HG02973 (cell line): ENCODE measurements around the gene SLAMF6.
A peak's percentile ranks its signal among the peaks of the same experiment; 100 is the strongest.
"Not testable (repeated sequence)": the region's sequence is repeated elsewhere in the genome, so short reads cannot be mapped to it uniquely, and the experiment has no call there.

ENCODE experiments used
- ATAC-seq: cut with Tn5 transposase; IDR thresholded peaks from one replicate; pipeline ENCODE4 v1.9.1; 2021; ENCODE audit warnings: moderate library complexity; ENCODE audit not compliant: unreplicated experiment

SLAMF6 gene

GRCh38 chr1:160542303-160542945 is 19.4 kb upstream of the SLAMF6 start:
- no peak for ATAC-seq

- ATAC-seq: no peak
Observed at GRCh38 chr1:160541622-160542302, 18.7 kb upstream of the SLAMF6 start.

GRCh38 chr1:160540859-160541233 is 17.8 kb upstream of the SLAMF6 start:
- no peak for ATAC-seq

- peak; percentile 93 for ATAC-seq
Observed at GRCh38 chr1:160539990-160540858, 17.2 kb upstream of the SLAMF6 start.

- ATAC-seq: no peak
Observed at GRCh38 chr1:160539684-160539989, 16.6 kb upstream of the SLAMF6 start.

GRCh38 chr1:160538985-160539651 is 16.1 kb upstream of the SLAMF6 start:
- ATAC-seq: no peak

GRCh38 chr1:160537714-160538665 is 14.9 kb upstream of the SLAMF6 start:
- ATAC-seq: no peak

GRCh38 chr1:160534823-160535605 is 12.0 kb upstream of the SLAMF6 start:
- ATAC-seq: no peak

GRCh38 chr1:160532557-160532813 is 9.4 kb upstream of the SLAMF6 start:
- not testable (repeated sequence) for ATAC-seq

- ATAC-seq: not testable (repeated sequence)
Observed at GRCh38 chr1:160531809-160532556, 8.9 kb upstream of the SLAMF6 start.

- ATAC-seq: not testable (repeated sequence)
Observed at GRCh38 chr1:160529401-160529952, 6.4 kb upstream of the SLAMF6 start.

- ATAC-seq: not testable (repeated sequence)
Observed at GRCh38 chr1:160523789-160524188, 734 bp upstream of the SLAMF6 start.

- peak; percentile 15 for ATAC-seq
Observed at GRCh38 chr1:160522136-160522535, 919 bp downstream of the SLAMF6 start.

- no peak for ATAC-seq
Observed at GRCh38 chr1:160521554-160521953, 1.5 kb downstream of the SLAMF6 start.

- ATAC-seq: no peak
Observed at GRCh38 chr1:160520999-160521398, 2.1 kb downstream of the SLAMF6 start.

- no peak for ATAC-seq
Observed at GRCh38 chr1:160520582-160520981, 2.5 kb downstream of the SLAMF6 start.

- no peak for ATAC-seq
Observed at GRCh38 chr1:160519642-160520435, 3.2 kb downstream of the SLAMF6 start.

- not testable (repeated sequence) for ATAC-seq
Observed at GRCh38 chr1:160517519-160517918, 5.5 kb downstream of the SLAMF6 start.
